GM10266 (cell line): ENCODE results near the gene URB1.

Experiments
- DNase-seq: peaks from one replicate; pipeline ENCODE4 v3.0.0; 2012; ENCODE audit errors: extremely low spot score
- TF ChIP-seq, protein P1 (sequence below): IDR thresholded peaks from 2 replicates; pipeline ENCODE4 v1.5.1; 2012; ENCODE audit warnings: mild to moderate bottlenecking, low read depth; ENCODE audit not compliant: control insufficient read depth, insufficient read depth; ENCODE audit errors: missing control alignments

Gene URB1

DNA sequence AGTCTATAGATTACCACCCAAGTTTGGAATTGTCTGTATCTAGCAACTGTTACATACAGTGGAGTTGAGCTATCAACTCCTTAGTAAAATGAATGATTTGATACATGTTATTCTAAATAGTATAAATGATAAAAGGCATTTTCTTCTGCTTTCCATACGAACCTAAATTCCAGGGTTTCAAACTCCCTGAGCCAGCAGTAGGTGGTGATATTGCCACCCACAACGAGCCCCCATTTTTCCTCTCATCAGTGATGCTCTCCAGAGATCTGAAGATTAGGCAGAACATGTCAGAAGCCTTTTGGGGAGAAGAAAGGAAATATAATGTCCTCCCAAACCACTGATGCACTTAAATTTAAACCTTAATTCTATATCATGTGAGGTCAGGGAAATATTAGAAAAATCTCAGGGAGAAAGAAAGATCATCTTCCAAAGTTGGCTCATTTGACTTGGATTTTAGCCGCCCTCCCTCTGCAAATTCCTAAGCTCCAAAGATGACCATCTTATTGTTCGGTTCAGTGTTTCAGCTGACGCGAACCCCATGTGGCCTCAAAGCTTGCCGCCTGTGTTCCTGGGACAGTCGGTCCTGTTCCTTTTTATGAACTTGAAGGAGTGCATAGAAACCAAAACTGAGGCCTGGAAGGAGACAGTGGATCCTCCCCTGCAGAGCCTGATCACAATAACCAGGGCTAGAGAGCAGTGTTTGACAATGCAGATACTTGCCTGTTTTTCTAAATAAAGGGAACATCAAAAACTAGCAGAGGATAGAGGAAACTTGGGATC, 22.0 kb upstream of the URB1 start:
- TF ChIP-seq, protein P1, sequence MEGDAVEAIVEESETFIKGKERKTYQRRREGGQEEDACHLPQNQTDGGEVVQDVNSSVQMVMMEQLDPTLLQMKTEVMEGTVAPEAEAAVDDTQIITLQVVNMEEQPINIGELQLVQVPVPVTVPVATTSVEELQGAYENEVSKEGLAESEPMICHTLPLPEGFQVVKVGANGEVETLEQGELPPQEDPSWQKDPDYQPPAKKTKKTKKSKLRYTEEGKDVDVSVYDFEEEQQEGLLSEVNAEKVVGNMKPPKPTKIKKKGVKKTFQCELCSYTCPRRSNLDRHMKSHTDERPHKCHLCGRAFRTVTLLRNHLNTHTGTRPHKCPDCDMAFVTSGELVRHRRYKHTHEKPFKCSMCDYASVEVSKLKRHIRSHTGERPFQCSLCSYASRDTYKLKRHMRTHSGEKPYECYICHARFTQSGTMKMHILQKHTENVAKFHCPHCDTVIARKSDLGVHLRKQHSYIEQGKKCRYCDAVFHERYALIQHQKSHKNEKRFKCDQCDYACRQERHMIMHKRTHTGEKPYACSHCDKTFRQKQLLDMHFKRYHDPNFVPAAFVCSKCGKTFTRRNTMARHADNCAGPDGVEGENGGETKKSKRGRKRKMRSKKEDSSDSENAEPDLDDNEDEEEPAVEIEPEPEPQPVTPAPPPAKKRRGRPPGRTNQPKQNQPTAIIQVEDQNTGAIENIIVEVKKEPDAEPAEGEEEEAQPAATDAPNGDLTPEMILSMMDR: no peak
- DNase-seq: no peak

DNA sequence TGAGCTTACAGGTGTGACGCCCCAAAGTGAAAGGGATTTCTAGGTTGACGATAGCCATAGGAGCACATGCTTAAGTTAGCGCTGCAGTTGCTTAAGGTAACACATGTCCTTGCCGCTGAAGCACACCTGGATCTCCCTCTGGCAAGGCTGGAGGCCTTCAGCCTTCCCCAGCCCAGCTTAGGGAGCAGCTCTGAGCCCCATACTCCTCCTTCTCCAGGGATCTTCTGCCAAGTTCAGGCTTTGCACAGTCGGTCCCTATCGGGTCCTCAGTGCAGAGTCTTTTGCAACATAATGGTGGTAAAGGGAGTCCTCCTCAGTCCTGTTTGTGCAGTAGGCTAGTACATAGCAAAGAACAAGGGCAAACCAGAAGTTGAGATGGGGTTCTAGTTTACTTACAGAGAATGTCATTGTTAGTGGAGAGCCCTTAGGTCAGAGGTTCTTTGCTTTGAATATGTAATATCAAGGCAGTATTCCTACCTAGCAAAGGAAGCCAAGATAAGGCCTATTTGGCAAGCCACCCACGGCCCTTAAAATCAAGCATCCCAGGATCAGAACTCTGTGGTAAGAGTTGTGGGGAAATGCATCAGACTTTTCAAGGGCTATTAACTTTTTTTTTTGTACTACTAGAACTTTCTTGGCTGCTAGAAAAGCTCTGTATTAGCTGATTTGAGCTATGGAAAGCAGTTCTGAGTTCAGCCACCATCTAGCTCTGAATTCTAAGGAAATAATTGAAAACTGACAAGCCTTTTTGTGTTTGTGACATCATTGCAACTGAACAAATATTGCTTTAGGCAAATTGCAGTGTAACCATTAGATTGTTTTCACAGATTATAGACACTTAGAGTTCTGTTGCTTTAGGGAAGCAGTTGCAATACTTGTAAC, 21.1 kb upstream of the URB1 start:
- DNase-seq: no peak
- TF ChIP-seq, protein P1: no peak

DNA sequence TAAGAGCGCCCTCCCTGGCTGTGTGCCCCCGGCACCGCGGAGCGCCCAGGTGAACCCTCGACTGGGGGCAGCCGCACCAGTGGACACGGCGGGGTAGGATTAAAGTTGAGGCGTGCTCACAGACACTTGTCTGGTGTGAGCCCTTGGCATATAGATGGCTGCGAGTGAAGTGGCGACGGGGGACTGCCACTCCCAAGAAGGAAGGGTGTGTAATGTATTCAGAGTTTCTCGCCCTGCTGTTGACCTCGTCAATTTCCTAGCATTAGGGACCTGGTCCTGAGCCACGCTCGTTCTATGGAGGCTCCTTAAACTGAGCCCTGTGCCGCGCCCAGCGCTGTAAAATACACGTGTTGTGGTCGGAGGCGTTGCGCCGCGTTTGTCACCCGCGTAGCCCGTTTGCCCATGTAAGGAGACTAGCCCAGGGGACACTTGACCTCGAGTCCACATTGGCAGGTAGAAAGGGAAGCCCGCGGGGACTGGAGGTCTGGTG, 20.2 kb upstream of the URB1 start:
- DNase-seq: no peak
- TF ChIP-seq, protein P1: no peak

DNA sequence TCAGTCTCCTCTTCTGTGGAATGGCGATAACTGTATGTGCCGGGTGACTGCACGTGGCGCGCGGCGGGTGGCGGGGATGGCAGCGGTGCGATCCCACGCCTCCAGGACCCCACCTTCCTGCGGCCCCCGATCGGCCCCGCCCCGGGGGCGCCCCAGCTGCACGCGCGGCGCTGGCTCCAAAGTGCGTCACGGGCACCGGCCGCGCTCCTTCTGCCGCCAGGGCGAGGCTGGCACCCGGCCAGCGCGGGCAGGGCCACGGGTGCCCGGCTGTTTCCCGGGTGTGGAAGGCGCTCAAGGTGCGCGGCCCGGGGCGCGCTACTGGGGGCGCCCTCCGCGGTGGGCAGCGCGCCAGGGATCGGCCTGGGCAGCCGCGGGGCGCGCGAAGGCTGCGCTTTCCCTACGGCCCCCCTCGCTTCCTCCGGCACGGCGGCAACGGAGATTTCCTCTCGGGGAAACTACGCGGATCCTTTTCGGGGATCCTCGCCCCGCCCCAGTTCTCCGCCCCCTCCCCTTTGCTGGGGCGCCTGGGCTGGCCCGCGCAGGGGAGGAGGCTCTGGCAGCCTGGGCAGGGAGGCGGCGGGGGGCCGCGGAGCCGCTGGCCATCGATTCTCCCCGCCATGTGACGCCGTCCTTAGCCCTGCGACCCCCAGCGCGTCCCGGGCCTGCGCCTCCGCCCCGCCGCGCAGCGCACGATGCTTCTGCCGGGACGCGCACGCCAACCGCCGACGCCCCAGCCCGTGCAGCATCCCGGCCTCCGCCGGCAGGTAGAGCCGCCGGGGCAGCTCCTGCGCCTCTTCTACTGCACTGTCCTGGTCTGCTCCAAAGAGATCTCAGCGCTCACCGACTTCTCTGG, 19.6 kb upstream of the URB1 start, which contains the start of gene EVA1C:
TSS of gene EVA1C (plus strand) at position 545 of the 853 bp plus-strand sequence. CDS start at position 693, 148 bp downstream.
- TF ChIP-seq, protein P1: no peak

DNA sequence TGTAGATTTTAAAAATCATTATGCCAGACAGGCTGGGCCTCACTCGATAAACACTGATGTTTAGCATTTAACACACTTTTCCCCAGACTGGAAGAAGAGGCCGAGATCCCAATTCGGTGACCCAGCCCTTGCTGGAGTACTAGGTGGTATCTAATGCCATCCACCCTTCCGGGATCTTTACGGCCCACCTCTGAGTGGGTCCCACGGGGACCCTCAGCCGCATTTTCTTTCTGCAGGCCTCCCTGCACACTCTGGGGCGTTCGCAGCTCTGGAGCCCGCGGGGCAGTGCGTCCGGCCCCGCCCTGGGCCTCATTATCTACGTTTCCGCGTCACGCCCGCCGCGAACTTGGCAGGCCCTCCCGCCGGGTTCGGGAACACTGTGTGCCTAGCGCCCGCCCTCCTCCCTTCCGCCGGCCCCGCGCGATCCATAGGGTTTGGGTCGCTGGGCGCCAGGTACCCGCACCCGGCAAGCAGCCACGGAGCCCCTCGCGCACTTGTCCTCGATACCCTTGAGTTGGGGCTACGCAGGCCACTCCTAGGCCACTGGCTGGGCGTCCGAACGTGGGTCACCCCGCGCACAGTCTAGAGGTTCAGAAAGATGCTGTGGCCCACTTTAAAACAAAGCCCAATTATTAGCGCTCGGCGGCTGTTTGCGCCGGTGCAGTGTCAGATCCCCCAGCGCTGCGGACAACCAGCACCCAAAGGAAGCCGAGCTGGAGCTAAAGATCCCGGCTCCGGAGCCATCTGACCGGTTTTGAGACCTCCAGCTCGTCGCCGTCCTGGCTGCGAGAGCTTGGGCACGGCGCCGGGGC, 18.7 kb upstream of the URB1 start:
- TF ChIP-seq, protein P1: no peak
- no peak for DNase-seq

More for the DNA sequence above, 19.6 kb upstream of the URB1 start, which contains the start of gene EVA1C:
- no peak for DNase-seq

DNA sequence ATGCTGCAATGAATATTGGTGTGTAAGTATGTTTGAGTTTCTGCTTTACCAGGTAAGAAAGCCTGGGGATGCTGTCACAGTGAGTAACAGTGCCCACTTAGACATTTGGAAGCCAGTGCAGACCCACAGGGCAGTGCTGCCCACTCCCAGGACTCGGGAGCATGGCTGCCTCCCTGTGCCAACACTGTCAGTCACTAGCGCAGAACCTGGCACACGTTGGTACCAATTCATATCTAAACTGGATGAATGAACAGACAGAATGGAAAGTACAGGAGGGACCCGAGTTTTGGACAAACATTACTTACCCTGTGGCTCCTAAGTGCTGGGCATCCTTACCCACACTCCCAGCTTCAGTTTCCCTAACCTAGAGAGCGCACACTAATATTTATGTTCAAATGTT, 18.1 kb upstream of the URB1 start:
- DNase-seq: no peak
- TF ChIP-seq, protein P1: no peak
